Measurements from ENCODE around the gene NTNG1.

DNA sequence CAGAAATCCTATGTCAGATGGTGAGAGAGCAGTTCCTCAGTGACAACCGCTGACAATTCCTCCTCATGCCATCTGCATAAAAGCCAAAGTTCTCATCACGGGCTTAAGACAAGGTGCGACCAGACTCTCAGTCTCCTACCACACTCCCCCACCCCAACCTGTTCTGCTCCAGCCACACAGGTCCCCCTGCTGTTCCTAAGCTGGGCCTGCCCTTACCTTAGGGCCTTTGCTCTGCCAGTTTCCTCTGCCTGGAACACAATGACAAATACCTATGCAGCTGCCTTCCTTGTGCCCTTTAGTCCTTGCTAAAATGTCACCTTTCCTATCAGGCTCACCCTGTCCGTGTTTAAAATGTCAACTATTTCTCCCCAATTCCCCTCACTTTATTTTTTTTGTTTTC lies 382.2 kb downstream of the NTNG1 start:
- TF ChIP-seq, protein P1, sequence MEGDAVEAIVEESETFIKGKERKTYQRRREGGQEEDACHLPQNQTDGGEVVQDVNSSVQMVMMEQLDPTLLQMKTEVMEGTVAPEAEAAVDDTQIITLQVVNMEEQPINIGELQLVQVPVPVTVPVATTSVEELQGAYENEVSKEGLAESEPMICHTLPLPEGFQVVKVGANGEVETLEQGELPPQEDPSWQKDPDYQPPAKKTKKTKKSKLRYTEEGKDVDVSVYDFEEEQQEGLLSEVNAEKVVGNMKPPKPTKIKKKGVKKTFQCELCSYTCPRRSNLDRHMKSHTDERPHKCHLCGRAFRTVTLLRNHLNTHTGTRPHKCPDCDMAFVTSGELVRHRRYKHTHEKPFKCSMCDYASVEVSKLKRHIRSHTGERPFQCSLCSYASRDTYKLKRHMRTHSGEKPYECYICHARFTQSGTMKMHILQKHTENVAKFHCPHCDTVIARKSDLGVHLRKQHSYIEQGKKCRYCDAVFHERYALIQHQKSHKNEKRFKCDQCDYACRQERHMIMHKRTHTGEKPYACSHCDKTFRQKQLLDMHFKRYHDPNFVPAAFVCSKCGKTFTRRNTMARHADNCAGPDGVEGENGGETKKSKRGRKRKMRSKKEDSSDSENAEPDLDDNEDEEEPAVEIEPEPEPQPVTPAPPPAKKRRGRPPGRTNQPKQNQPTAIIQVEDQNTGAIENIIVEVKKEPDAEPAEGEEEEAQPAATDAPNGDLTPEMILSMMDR (CRISPR knock-in tag; IDR thresholded peaks at IDR 0.05): 0 out of 2 replicates have a peak, but pooled peaks have one; percentile 16
- no peak for TF ChIP-seq HNRNPK (IDR thresholded peaks at IDR 0.05; ENCODE audit: low read depth, low read length, poor library complexity, severe bottlenecking)
- TF ChIP-seq MXI1 (IDR thresholded peaks at IDR 0.05; ENCODE audit: borderline replicate concordance, low read depth, low read length): no peak
- TF ChIP-seq, protein P2, sequence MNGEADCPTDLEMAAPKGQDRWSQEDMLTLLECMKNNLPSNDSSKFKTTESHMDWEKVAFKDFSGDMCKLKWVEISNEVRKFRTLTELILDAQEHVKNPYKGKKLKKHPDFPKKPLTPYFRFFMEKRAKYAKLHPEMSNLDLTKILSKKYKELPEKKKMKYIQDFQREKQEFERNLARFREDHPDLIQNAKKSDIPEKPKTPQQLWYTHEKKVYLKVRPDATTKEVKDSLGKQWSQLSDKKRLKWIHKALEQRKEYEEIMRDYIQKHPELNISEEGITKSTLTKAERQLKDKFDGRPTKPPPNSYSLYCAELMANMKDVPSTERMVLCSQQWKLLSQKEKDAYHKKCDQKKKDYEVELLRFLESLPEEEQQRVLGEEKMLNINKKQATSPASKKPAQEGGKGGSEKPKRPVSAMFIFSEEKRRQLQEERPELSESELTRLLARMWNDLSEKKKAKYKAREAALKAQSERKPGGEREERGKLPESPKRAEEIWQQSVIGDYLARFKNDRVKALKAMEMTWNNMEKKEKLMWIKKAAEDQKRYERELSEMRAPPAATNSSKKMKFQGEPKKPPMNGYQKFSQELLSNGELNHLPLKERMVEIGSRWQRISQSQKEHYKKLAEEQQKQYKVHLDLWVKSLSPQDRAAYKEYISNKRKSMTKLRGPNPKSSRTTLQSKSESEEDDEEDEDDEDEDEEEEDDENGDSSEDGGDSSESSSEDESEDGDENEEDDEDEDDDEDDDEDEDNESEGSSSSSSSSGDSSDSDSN (CRISPR knock-in tag; IDR thresholded peaks at IDR 0.05): no peak
- no peak for TF ChIP-seq ATF1 (CRISPR knock-in tag; IDR thresholded peaks at IDR 0.05)
- no peak for TF ChIP-seq POLR2A (IDR thresholded peaks at IDR 0.05; ENCODE audit: insufficient read depth in 1 of 2, low read depth in 2 of 2, low read length in 2 of 2)
- TF ChIP-seq YEATS2 (CRISPR knock-in tag; IDR thresholded peaks at IDR 0.05; ENCODE audit: borderline replicate concordance): no peak
- TF ChIP-seq PLSCR1 (CRISPR knock-in tag; IDR thresholded peaks at IDR 0.05; ENCODE audit: borderline replicate concordance): no peak
- TF ChIP-seq, protein P3, sequence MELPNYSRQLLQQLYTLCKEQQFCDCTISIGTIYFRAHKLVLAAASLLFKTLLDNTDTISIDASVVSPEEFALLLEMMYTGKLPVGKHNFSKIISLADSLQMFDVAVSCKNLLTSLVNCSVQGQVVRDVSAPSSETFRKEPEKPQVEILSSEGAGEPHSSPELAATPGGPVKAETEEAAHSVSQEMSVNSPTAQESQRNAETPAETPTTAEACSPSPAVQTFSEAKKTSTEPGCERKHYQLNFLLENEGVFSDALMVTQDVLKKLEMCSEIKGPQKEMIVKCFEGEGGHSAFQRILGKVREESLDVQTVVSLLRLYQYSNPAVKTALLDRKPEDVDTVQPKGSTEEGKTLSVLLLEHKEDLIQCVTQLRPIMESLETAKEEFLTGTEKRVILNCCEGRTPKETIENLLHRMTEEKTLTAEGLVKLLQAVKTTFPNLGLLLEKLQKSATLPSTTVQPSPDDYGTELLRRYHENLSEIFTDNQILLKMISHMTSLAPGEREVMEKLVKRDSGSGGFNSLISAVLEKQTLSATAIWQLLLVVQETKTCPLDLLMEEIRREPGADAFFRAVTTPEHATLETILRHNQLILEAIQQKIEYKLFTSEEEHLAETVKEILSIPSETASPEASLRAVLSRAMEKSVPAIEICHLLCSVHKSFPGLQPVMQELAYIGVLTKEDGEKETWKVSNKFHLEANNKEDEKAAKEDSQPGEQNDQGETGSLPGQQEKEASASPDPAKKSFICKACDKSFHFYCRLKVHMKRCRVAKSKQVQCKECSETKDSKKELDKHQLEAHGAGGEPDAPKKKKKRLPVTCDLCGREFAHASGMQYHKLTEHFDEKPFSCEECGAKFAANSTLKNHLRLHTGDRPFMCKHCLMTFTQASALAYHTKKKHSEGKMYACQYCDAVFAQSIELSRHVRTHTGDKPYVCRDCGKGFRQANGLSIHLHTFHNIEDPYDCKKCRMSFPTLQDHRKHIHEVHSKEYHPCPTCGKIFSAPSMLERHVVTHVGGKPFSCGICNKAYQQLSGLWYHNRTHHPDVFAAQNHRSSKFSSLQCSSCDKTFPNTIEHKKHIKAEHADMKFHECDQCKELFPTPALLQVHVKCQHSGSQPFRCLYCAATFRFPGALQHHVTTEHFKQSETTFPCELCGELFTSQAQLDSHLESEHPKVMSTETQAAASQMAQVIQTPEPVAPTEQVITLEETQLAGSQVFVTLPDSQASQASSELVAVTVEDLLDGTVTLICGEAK (IDR thresholded peaks at IDR 0.05): no peak
- TF ChIP-seq, protein P3 (CRISPR knock-in tag; IDR thresholded peaks at IDR 0.05): no peak
- no peak for TF ChIP-seq PITX1 (CRISPR knock-in tag; IDR thresholded peaks at IDR 0.05)
